GM06990 (cell line): Measurements from ENCODE around the gene TAS2R50.
A peak's percentile ranks its signal among the peaks of the same experiment; 100 is the strongest.

ENCODE experiments used
- DNase-seq: peaks from one replicate; pipeline ENCODE4 v3.0.0-alpha.2; 2011; ENCODE audit not compliant: insufficient read length; ENCODE audit errors: extremely low read depth
- H3K27me3 ChIP-seq: replicated peaks from 2 replicates; pipeline ENCODE4 v1.6.0; 2011; ENCODE audit warnings: low read length; ENCODE audit not compliant: control insufficient read depth, insufficient read depth
- H3K36me3 ChIP-seq: 2 replicates; pipeline ENCODE4 v1.5.1; 2011; ENCODE audit warnings: low read length; ENCODE audit not compliant: control insufficient read depth, insufficient read depth
- H3K4me3 ChIP-seq: replicated peaks from 2 replicates; pipeline ENCODE4 v1.5.1; 2011; ENCODE audit warnings: low read depth, mild to moderate bottlenecking, control low read depth, low read length
- CTCF ChIP-seq: IDR thresholded peaks from 2 replicates; pipeline ENCODE4 v1.5.1; 2011; ENCODE audit warnings: low read length, control low read depth, mild to moderate bottlenecking, inconsistent platforms; ENCODE audit not compliant: insufficient read depth, poor library complexity, severe bottlenecking

Gene TAS2R50

GRCh38 chr12:10943167-10943566, 43.5 kb downstream of the TAS2R50 start:
- TF ChIP-seq CTCF, result no peak
- H3K27me3 ChIP-seq, result no peaks in the 10 kb centered on the region
- no peak for DNase-seq
- H3K36me3 ChIP-seq, result no peaks in the 10 kb centered on the region
- H3K4me3 ChIP-seq, result no peak overlapping the region

- DNase-seq, result peak; percentile 3
- no peak overlapping the region for H3K4me3 ChIP-seq
- TF ChIP-seq CTCF, result no peak
- no peaks in the 10 kb centered on the region for H3K27me3 ChIP-seq
- H3K36me3 ChIP-seq, result no peaks in the 10 kb centered on the region
These were observed 44.6 kb downstream of the TAS2R50 start for GRCh38 chr12:10941916-10942607.

GRCh38 chr12:10941369-10941768, 45.3 kb downstream of the TAS2R50 start:
- DNase-seq, result no peak
- no peaks in the 10 kb centered on the region for H3K36me3 ChIP-seq
- no peak overlapping the region for H3K4me3 ChIP-seq
- no peaks in the 10 kb centered on the region for H3K27me3 ChIP-seq
- no peak for TF ChIP-seq CTCF

- Histone ChIP-seq H3K36me3 (no peaks in the 10 kb centered on the region), H3K4me3 (no peak overlapping the region), H3K27me3 (no peaks in the 10 kb centered on the region)
- TF ChIP-seq CTCF, result no peak
- DNase-seq, result no peak
These were observed 46.3 kb downstream of the TAS2R50 start for GRCh38 chr12:10940389-10940788.

- H3K4me3 ChIP-seq, result no peak within 1 kb of the TSS
- no peak for TF ChIP-seq CTCF
- no peaks in the 10 kb centered on the region for H3K36me3 ChIP-seq
- no peaks in the 10 kb centered on the region for H3K27me3 ChIP-seq
- DNase-seq, result no peak
These were observed 47.5 kb downstream of the TAS2R50 start, which contains the start of gene TAS2R14 for GRCh38 chr12:10939163-10939562. Gene TAS2R14 (minus strand): TSS chr12:10939263. CDS start chr12:10939207, 56 bp downstream.

- peak; percentile 18 for DNase-seq
These were observed 50.2 kb downstream of the TAS2R50 start for GRCh38 chr12:10936506-10936905.

More at GRCh38 chr12:10936506-10936905, 50.2 kb downstream of the TAS2R50 start:
- Histone ChIP-seq H3K27me3 (no peaks in the 10 kb centered on the region), H3K4me3 (no peak overlapping the region), H3K36me3 (no peaks in the 10 kb centered on the region)
- TF ChIP-seq CTCF, result no peak
